Neural progenitor cell (in vitro differentiated cells): Measurements from ENCODE around the gene OPRD1.

Experiments
- EZH2 ChIP-seq: fragments of 200-600 bp; sonication (generic); IDR thresholded peaks from 2 replicates; pipeline ENCODE4 v1.6.1; 2017; ENCODE audit warnings: antibody characterized with exemption, mild to moderate bottlenecking, moderate library complexity
- EZH2phosphoT487 ChIP-seq: fragments of 200-600 bp; sonication (generic); IDR thresholded peaks from 2 replicates; pipeline ENCODE4 v1.6.1; 2017; ENCODE audit warnings: antibody characterized with exemption
- TF ChIP-seq, protein P1 (sequence below): fragments of 200-600 bp; sonication (generic); IDR thresholded peaks from 2 replicates; pipeline ENCODE4 v1.5.1; 2017; ENCODE audit warnings: antibody characterized with exemption, mild to moderate bottlenecking

DNA sequence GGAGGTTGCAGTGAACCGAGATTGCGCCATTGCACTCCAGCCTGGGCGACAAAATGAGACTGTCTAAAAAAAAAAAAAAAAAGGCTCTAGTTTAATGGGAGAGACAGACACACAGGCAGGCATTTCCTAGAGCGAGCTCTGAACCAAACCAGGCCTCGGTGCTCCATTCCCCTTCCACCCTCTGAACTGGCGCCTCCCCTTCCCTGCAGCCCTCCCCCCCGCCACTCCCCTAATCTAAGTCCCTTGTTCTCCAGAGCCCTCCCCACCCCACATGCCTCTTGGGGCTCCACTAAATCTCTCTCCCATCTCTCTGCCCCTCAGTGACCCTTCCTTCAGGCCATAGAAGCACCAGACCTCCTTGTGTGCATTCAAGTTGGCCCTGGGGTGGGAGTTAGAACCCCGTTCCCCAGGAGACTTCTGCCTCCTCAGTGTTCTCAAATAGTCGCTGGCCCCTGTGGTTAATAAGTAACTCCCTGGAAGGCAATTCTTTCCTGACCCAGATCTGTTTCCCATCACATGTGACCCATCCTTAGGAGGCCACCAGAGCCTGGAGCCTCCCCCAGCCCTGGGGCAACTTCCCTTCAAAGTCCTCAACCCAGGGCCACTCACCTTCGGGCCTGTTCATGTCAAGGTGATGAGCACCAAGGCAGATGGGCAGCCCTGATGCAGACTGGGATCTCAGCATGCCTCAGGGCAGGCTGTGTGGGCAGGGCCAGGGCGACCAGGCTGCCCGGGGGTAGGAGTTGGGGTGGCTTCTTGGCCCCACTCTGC is 59.8 kb downstream of the OPRD1 start:
- TF ChIP-seq, protein P1, sequence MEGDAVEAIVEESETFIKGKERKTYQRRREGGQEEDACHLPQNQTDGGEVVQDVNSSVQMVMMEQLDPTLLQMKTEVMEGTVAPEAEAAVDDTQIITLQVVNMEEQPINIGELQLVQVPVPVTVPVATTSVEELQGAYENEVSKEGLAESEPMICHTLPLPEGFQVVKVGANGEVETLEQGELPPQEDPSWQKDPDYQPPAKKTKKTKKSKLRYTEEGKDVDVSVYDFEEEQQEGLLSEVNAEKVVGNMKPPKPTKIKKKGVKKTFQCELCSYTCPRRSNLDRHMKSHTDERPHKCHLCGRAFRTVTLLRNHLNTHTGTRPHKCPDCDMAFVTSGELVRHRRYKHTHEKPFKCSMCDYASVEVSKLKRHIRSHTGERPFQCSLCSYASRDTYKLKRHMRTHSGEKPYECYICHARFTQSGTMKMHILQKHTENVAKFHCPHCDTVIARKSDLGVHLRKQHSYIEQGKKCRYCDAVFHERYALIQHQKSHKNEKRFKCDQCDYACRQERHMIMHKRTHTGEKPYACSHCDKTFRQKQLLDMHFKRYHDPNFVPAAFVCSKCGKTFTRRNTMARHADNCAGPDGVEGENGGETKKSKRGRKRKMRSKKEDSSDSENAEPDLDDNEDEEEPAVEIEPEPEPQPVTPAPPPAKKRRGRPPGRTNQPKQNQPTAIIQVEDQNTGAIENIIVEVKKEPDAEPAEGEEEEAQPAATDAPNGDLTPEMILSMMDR, result no peak
- TF ChIP-seq EZH2 (no peak), EZH2phosphoT487 (no peak)
